ENCODE results near the gene GLA.

The GLA gene

DNA sequence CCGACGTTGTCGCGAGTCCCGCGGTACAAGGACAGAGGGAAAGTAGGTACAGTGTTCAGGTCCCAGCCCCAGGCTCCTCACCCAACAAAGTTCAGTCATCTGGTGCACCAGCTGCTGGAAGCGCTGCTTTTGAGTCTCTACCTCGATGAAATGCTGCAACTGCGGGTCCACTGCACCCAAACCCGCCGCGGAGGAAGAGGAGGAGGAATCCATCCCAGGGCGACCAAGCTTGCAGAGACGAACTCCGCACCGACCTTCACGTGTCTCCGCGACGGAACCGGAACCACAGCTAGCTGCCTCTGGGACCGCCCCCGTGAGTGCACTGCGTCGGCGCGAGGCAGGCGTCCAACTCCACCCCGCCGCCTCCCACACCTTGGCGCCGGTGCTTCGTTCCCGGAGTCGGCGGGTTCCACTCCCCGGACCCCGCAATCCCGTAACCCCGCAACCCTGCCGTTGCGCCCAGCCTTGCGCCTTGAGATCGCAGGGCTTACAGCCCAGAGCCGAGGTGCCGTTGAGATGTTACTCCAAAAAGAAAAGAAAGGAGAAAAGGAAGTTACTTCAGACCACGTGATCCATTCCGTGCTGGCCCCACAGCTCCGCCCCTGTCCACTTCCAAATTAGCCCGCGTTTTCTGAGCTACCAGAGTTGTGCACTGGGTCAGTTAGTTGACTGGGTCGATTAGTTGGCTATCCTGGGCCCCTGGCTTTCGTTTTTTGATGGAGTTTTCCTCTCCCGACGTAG lies 59.1 kb downstream of the GLA start, which contains the start of gene TIMM8A (continued):
- no peak for TF ChIP-seq ZNF223 (tag by site-specific recombination; IDR thresholded peaks at IDR 0.05)
- TF ChIP-seq ZNF280D (tag by site-specific recombination; IDR thresholded peaks at IDR 0.05), result no peak
- TF ChIP-seq ZNF658 (tag by site-specific recombination; IDR thresholded peaks at IDR 0.05), result no peak
- 0 out of 2 replicates have a peak, but pooled peaks have one; percentile 35 for TF ChIP-seq ZNF664 (tag by site-specific recombination; IDR thresholded peaks at IDR 0.05)
- no peak for TF ChIP-seq ZNF112 (tag by site-specific recombination; IDR thresholded peaks at IDR 0.05)
- no peak for TF ChIP-seq ZNF488 (tag by site-specific recombination; IDR thresholded peaks at IDR 0.05)
- no peak for TF ChIP-seq IKZF3 (tag by site-specific recombination; IDR thresholded peaks at IDR 0.05)
- no peak for TF ChIP-seq ZNF555 (tag by site-specific recombination; conservative IDR thresholded peaks at IDR 0.05)
- no peak for TF ChIP-seq BCL6B (tag by site-specific recombination; IDR thresholded peaks at IDR 0.05)
- TF ChIP-seq SETDB1 (IDR thresholded peaks at IDR 0.05; ENCODE audit: insufficient read length, low read length), result peak; percentile 13
- TF ChIP-seq ZNF521 (tag by site-specific recombination; IDR thresholded peaks at IDR 0.05), result no peak
- TF ChIP-seq ZNF335 (tag by site-specific recombination; conservative IDR thresholded peaks at IDR 0.05), result peak; percentile 94; the same call in 1 of the 2 replicates
- no peak for TF ChIP-seq RBAK (tag by site-specific recombination; IDR thresholded peaks at IDR 0.05)
- no peak for TF ChIP-seq ZNF645 (tag by site-specific recombination; IDR thresholded peaks at IDR 0.05)
- peak; percentile 59; the same call in 1 of the 2 replicates for TF ChIP-seq PRDM1 (tag by site-specific recombination; IDR thresholded peaks at IDR 0.05)
- TF ChIP-seq OVOL3 (tag by site-specific recombination; IDR thresholded peaks at IDR 0.05), result no peak
- TF ChIP-seq ZNF266 (tag by site-specific recombination; IDR thresholded peaks at IDR 0.05; ENCODE audit: low read depth), result no peak
- no peak for TF ChIP-seq ZNF791 (tag by site-specific recombination; IDR thresholded peaks at IDR 0.05)
- no peak for TF ChIP-seq ZNF707 (tag by site-specific recombination; IDR thresholded peaks at IDR 0.05)
- TF ChIP-seq, protein P1, sequence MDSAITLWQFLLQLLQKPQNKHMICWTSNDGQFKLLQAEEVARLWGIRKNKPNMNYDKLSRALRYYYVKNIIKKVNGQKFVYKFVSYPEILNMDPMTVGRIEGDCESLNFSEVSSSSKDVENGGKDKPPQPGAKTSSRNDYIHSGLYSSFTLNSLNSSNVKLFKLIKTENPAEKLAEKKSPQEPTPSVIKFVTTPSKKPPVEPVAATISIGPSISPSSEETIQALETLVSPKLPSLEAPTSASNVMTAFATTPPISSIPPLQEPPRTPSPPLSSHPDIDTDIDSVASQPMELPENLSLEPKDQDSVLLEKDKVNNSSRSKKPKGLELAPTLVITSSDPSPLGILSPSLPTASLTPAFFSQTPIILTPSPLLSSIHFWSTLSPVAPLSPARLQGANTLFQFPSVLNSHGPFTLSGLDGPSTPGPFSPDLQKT (IDR thresholded peaks at IDR 0.05; ENCODE audit: borderline replicate concordance, low read depth, low read length), result no peak
- TF ChIP-seq ZNF423 (tag by site-specific recombination; IDR thresholded peaks at IDR 0.05), result no peak; the same call in 1 of the 2 replicates
- TF ChIP-seq ZNF670 (tag by site-specific recombination; IDR thresholded peaks at IDR 0.05; ENCODE audit: low read depth), result no peak
- no peak for TF ChIP-seq ZNF23 (tag by site-specific recombination; IDR thresholded peaks at IDR 0.05; ENCODE audit: borderline replicate concordance)
- TF ChIP-seq ZNF211 (tag by site-specific recombination; IDR thresholded peaks at IDR 0.05; ENCODE audit: low read depth), result no peak
- TF ChIP-seq ZNF24 (tag by site-specific recombination; IDR thresholded peaks at IDR 0.05), result peak; percentile 57; the same call in 1 of the 2 replicates
- no peak for TF ChIP-seq ZNF48 (tag by site-specific recombination; IDR thresholded peaks at IDR 0.05)
- no peak for TF ChIP-seq SCRT1 (tag by site-specific recombination; IDR thresholded peaks at IDR 0.05; ENCODE audit: borderline replicate concordance)
- no peak for TF ChIP-seq ZIC2 (tag by site-specific recombination; IDR thresholded peaks at IDR 0.05)
- no peak for TF ChIP-seq ZNF354C (tag by site-specific recombination; IDR thresholded peaks at IDR 0.05; ENCODE audit: borderline replicate concordance, low read depth)
- TF ChIP-seq ZNF76 (tag by site-specific recombination; IDR thresholded peaks at IDR 0.05; ENCODE audit: borderline replicate concordance, low read depth), result peak; percentile 77; the same call in 1 of the 2 replicates
- TF ChIP-seq PBX3 (CRISPR knock-in tag; IDR thresholded peaks at IDR 0.05), result no peak
- no peak; the same call in 1 of the 2 replicates for TF ChIP-seq YY1 (tag by site-specific recombination; IDR thresholded peaks at IDR 0.05)
- no peak for TF ChIP-seq HOXC10 (CRISPR knock-in tag; IDR thresholded peaks at IDR 0.05)

Data from HEK293 (cell line).